Osteoblast (primary cell): Measurements from ENCODE around the gene NEK1. TPM values are rescaled to one million over a fixed set of nuclear protein-coding genes. Genes with fewer than 3 reads are reported as not detected.

Source experiments
- DNase-seq: peaks from one replicate; pipeline ENCODE4 v3.0.0; 2011; ENCODE audit warnings: low spot score, mixed read lengths; ENCODE audit not compliant: insufficient read length; ENCODE audit errors: missing footprints
- H2AFZ ChIP-seq: 2 replicates; pipeline ENCODE4 v1.6.0; 2011; ENCODE audit warnings: mild to moderate bottlenecking, low read length
- H3K27ac ChIP-seq: 2 replicates; pipeline ENCODE4 v1.5.1; 2011; ENCODE audit warnings: mild to moderate bottlenecking, low read depth, low read length, moderate library complexity
- H3K27me3 ChIP-seq: 2 replicates; pipeline ENCODE4 v1.6.0; 2012; ENCODE audit warnings: mild to moderate bottlenecking, control low read depth, inconsistent platforms, low read length, moderate library complexity; ENCODE audit not compliant: insufficient read depth
- H3K36me3 ChIP-seq: 2 replicates; pipeline ENCODE4 v1.5.1; 2011; ENCODE audit warnings: mild to moderate bottlenecking, low read length, control low read depth, moderate library complexity; ENCODE audit not compliant: insufficient read depth
- H3K4me1 ChIP-seq: 2 replicates; pipeline ENCODE4 v1.5.1; 2011; ENCODE audit warnings: mild to moderate bottlenecking, low read length, control low read depth, moderate library complexity; ENCODE audit not compliant: insufficient read depth
- H3K4me2 ChIP-seq: 2 replicates; pipeline ENCODE4 v1.6.0; 2011; ENCODE audit warnings: mild to moderate bottlenecking, low read length; ENCODE audit not compliant: insufficient read depth
- H3K4me3 ChIP-seq: fragments of 200-600 bp; sonication (generic); 3 replicates; pipeline ENCODE4 v1.5.1; 2012; ENCODE audit warnings: mild to moderate bottlenecking, low read length, inconsistent platforms; ENCODE audit not compliant: insufficient read depth
- H3K79me2 ChIP-seq: 2 replicates; pipeline ENCODE4 v1.6.0; 2012; ENCODE audit warnings: mild to moderate bottlenecking, low read length, control low read depth, inconsistent platforms; ENCODE audit not compliant: insufficient read depth
- H3K9me3 ChIP-seq: 2 replicates; pipeline ENCODE4 v1.5.1; 2011; ENCODE audit warnings: low read depth, low read length, control low read depth
- H4K20me1 ChIP-seq: 2 replicates; pipeline ENCODE4 v1.6.0; 2012; ENCODE audit warnings: mild to moderate bottlenecking, low read length, control low read depth; ENCODE audit not compliant: insufficient read depth
- total RNA-seq: library from RNA; depleted of rRNA; stranded (reverse); fragments of >200 nt; gene quantifications from 2 replicates; pipeline ENCODE4 v1.2.3, GENCODE V29; 2012
- TF ChIP-seq, protein P1 (sequence below): IDR thresholded peaks from 2 replicates; pipeline ENCODE4 v1.5.1; 2011; ENCODE audit warnings: mild to moderate bottlenecking, low read depth, low read length, moderate library complexity; ENCODE audit errors: extremely low read depth

Gene NEK1
- total RNA-seq, 1 donor, result 9.8 TPM

DNA sequence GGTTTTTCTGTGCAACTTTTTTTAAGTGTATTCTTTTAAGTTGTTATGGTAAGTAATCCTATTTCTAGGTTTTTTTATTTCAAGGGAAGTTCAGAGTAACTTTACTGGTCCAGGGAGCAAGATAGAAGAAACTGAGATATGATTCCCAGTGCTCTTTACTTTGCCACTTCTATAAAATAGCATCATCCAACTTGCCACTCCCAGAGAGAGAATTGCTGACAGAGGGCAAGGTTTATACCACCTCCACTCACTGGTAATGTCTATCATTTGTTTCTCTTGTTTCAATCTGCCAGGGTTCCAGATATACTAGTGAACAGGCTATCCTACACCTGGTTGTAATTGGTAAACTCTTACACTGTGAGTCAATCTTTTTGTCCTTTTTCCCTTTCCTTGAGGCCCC is 4.5 kb upstream of the NEK1 start:
- Histone ChIP-seq H3K4me2 (no peak overlapping the region), H3K79me2 (peaks cover 19% of the 10 kb centered on the region), H3K36me3 (no peaks in the 10 kb centered on the region), H4K20me1 (no peaks in the 10 kb centered on the region), H2AFZ (no peak overlapping the region), H3K4me3 (no peak overlapping the region), H3K4me1 (peaks cover 21% of the 10 kb centered on the region), H3K27me3 (no peaks in the 10 kb centered on the region), H3K9me3 (no peaks in the 10 kb centered on the region), H3K27ac (no peak overlapping the region)
- no peak for DNase-seq
- TF ChIP-seq, protein P1, sequence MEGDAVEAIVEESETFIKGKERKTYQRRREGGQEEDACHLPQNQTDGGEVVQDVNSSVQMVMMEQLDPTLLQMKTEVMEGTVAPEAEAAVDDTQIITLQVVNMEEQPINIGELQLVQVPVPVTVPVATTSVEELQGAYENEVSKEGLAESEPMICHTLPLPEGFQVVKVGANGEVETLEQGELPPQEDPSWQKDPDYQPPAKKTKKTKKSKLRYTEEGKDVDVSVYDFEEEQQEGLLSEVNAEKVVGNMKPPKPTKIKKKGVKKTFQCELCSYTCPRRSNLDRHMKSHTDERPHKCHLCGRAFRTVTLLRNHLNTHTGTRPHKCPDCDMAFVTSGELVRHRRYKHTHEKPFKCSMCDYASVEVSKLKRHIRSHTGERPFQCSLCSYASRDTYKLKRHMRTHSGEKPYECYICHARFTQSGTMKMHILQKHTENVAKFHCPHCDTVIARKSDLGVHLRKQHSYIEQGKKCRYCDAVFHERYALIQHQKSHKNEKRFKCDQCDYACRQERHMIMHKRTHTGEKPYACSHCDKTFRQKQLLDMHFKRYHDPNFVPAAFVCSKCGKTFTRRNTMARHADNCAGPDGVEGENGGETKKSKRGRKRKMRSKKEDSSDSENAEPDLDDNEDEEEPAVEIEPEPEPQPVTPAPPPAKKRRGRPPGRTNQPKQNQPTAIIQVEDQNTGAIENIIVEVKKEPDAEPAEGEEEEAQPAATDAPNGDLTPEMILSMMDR, result no peak

DNA sequence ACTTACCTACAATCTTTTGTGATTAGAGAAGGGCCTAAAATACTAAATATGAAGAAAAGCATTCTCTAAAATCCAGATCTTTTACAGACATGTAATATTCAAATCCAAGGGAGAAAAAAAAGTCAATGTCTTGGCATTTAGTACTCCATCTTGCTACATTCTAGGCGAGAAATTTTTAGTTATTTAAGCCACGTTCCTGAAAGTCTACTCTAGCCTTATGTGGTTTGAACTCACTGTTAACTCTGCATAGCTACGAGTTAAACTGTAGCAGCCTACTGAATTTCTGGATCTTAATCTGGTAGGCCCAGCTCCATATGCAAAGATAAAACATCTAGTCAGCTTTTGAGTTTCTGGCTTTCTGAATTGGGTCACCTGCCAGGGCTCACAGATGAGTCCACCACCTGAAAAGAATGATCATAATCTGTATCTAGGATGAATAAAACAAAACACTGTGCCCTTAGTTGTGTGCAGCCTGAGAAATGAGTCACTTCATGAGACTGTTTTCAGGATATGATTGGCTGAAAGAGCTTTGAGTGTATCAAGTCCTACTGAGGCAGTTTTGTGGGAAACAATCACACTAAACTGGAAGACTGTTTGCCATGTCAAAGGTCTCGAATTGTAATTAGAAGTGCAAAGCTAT is 3.2 kb upstream of the NEK1 start:
- Histone ChIP-seq H3K79me2 (peaks cover 19% of the 10 kb centered on the region), H3K9me3 (no peaks in the 10 kb centered on the region), H3K4me1 (peaks cover 27% of the 10 kb centered on the region), H4K20me1 (no peaks in the 10 kb centered on the region), H3K27ac (no peak overlapping the region), H3K27me3 (no peaks in the 10 kb centered on the region), H2AFZ (no peak overlapping the region), H3K36me3 (no peaks in the 10 kb centered on the region), H3K4me2 (no peak overlapping the region), H3K4me3 (no peak overlapping the region)
- peak; percentile 81 for DNase-seq
- TF ChIP-seq, protein P1, result no peak

DNA sequence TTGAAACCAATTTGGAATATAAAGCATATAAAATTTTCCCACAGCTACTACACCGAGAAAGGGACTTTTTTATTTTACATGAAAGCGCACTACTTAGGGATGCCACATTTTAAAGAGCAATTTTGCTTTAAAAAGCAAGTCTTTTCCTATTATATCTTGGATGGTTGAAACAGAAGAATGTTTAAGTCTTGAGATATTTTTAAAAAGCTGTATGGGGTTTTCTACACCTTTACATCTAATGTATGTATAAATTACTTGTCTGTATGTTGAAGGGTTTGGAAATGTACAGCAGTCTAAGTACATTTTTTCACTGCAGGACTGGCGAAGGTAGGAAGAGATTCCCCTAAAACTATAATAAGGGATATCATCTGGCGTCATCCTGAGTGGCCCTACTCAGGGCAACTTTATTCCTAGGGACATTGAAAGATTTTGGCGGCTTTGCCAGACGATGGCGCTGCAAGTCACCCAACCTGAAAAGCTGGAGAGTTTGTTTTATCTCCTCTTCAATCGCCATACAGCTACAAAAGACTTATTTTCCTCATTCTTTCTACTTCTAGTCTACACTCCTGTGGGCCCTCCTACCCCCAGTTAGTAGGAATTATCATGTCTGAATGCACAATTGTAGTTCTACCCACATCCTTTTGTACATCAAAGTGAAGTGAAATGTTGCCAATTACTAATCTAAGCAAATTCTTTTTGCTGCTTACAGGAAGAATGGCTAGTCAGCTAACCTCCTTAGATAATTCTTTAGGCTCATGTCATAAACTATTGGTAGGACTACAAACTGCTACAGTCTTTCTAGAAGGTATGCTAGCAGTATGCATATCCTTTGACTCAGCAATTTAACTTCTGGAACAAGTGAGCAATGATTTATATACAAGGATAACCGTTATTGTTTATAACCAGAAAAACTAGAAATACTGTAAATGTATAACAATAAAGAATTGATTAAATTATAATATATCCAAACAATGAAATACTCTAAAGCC is 782 bp upstream of the NEK1 start:
- peak overlapping the region; percentile 98 for H3K4me3 ChIP-seq
- H3K4me2 ChIP-seq, result peak overlapping the region; percentile 99
- peaks cover 22% of the 10 kb centered on the region for H3K4me1 ChIP-seq
- DNase-seq, result peak; percentile 80
- no peaks in the 10 kb centered on the region for H4K20me1 ChIP-seq
- H3K27ac ChIP-seq, result peak overlapping the region; percentile 64
- peaks cover 29% of the 10 kb centered on the region for H3K79me2 ChIP-seq
- TF ChIP-seq, protein P1, result peak; percentile 83
- no peaks in the 10 kb centered on the region for H3K27me3 ChIP-seq
- no peaks in the 10 kb centered on the region for H3K36me3 ChIP-seq
- H3K9me3 ChIP-seq, result no peaks in the 10 kb centered on the region
- peak overlapping the region; percentile 89 for H2AFZ ChIP-seq

DNA sequence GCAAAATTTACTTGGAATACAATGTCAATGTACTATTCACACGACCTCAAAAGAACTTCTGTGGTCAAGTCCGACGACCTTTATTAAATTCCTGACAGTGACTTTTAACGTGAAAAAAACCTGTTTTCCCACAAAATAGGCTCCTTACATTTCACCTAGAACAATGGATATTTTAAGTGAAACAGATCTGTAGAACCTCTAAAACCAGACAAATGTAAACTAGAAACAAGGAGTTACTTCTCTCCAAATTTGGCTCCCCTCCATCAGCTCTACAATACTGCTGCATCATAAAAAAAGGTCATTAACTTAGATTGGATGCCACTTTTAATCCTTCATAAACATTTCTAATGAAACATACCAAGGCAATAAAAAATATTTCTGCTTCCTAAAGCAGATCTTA is 1.2 kb downstream of the NEK1 start:
- H2AFZ ChIP-seq, result peak overlapping the region; percentile 27
- TF ChIP-seq, protein P1, result no peak

More for the DNA sequence above, 1.2 kb downstream of the NEK1 start:
- H3K36me3 ChIP-seq, result no peaks in the 10 kb centered on the region
- H3K4me2 ChIP-seq, result peak overlapping the region; percentile 99
- H3K79me2 ChIP-seq, result peaks cover 39% of the 10 kb centered on the region
- no peaks in the 10 kb centered on the region for H3K27me3 ChIP-seq
- H3K4me1 ChIP-seq, result peaks cover 22% of the 10 kb centered on the region
- H3K9me3 ChIP-seq, result no peaks in the 10 kb centered on the region
- peak overlapping the region; percentile 98 for H3K4me3 ChIP-seq
- no peak for DNase-seq
- peak overlapping the region; percentile 99 for H3K27ac ChIP-seq
- H4K20me1 ChIP-seq, result no peaks in the 10 kb centered on the region
